OCI-LY1 (cell line): ENCODE measurements around the gene RADX.
"Not testable (repeated sequence)": the region's sequence is repeated elsewhere in the genome, so short reads cannot be mapped to it uniquely, and the experiment has no call there.

Experiments used
- H2AFZ ChIP-seq: fragments of 200-600 bp; sonication (generic), shearing (Covaris generic); 2 replicates; pipeline ENCODE4 v1.6.0; 2014; ENCODE audit warnings: antibody characterized with exemption, mild to moderate bottlenecking, low read length
- H3F3A ChIP-seq: fragments of 200-600 bp; sonication (generic), shearing (Covaris generic); 2 replicates; pipeline ENCODE4 v1.6.0; 2014; ENCODE audit warnings: mild to moderate bottlenecking, antibody characterized with exemption, low read length, moderate library complexity; ENCODE audit not compliant: insufficient read depth
- H3K27ac ChIP-seq: fragments of 200-600 bp; sonication (generic); 2 replicates; pipeline ENCODE4 v1.5.1; 2014; ENCODE audit warnings: low read length, mixed run types, mild to moderate bottlenecking, low read depth; ENCODE audit not compliant: poor library complexity, severe bottlenecking
- H3K27me3 ChIP-seq: fragments of 200-600 bp; sonication (generic); 2 replicates; pipeline ENCODE4 v1.6.0; 2014; ENCODE audit warnings: antibody characterized with exemption, mild to moderate bottlenecking, low read length, moderate library complexity; ENCODE audit not compliant: insufficient read depth
- H3K36me3 ChIP-seq: fragments of 200-600 bp; sonication (generic); 2 replicates; pipeline ENCODE4 v1.6.1; 2014; ENCODE audit warnings: mild to moderate bottlenecking, antibody characterized with exemption, low read length, moderate library complexity, mixed read lengths; ENCODE audit not compliant: insufficient read depth
- H3K4me1 ChIP-seq: fragments of 200-600 bp; sonication (generic); 2 replicates; pipeline ENCODE4 v1.5.1; 2014; ENCODE audit warnings: mild to moderate bottlenecking, low read length, moderate library complexity; ENCODE audit not compliant: insufficient read depth, severe bottlenecking
- H3K4me2 ChIP-seq: fragments of 200-600 bp; sonication (generic), shearing (Covaris generic); 2 replicates; pipeline ENCODE4 v1.6.1; 2014; ENCODE audit warnings: low read length
- H3K4me3 ChIP-seq: fragments of 200-600 bp; sonication (generic); 2 replicates; pipeline ENCODE4 v1.5.1; 2014; ENCODE audit warnings: low read length, low read depth, mild to moderate bottlenecking, mixed read lengths; ENCODE audit not compliant: poor library complexity, severe bottlenecking
- H3K79me2 ChIP-seq: fragments of 200-600 bp; shearing (Covaris generic); 2 replicates; pipeline ENCODE4 v1.6.1; 2016; ENCODE audit warnings: mixed run types, low read length, mixed read lengths; ENCODE audit not compliant: insufficient read depth
- H3K9ac ChIP-seq: fragments of 200-600 bp; sonication (generic), shearing (Covaris generic); 2 replicates; pipeline ENCODE4 v1.6.1; 2014; ENCODE audit warnings: mild to moderate bottlenecking, low read length, mixed read lengths
- H3K9me2 ChIP-seq: fragments of 200-600 bp; sonication (generic), shearing (Covaris generic); 2 replicates; pipeline ENCODE4 v1.6.1; 2014; ENCODE audit warnings: low read depth, mild to moderate bottlenecking, low read length, mixed read lengths
- H3K9me3 ChIP-seq: fragments of 200-600 bp; shearing (Covaris generic); 2 replicates; pipeline ENCODE4 v1.6.1; 2014; ENCODE audit warnings: low read length, mixed read lengths
- H4K20me1 ChIP-seq: fragments of 200-600 bp; sonication (generic), shearing (Covaris generic); 2 replicates; pipeline ENCODE4 v1.6.0; 2016; ENCODE audit warnings: mild to moderate bottlenecking, low read length; ENCODE audit not compliant: insufficient read depth
- EZH2 ChIP-seq: fragments of 200-600 bp; sonication (generic), shearing (Covaris generic); IDR thresholded peaks from 2 replicates; pipeline ENCODE4 v1.8.0; 2017; ENCODE audit warnings: borderline replicate concordance, mixed run types, mild to moderate bottlenecking, antibody characterized with exemption, low read length, moderate library complexity, mixed read lengths
- TF ChIP-seq, protein P1 (sequence below): fragments of 200-600 bp; sonication (generic), shearing (Covaris generic); IDR thresholded peaks from 2 replicates; pipeline ENCODE4 v1.5.1; 2017; ENCODE audit warnings: mild to moderate bottlenecking, antibody characterized with exemption, low read length, moderate library complexity, mixed read lengths

RADX gene

DNA sequence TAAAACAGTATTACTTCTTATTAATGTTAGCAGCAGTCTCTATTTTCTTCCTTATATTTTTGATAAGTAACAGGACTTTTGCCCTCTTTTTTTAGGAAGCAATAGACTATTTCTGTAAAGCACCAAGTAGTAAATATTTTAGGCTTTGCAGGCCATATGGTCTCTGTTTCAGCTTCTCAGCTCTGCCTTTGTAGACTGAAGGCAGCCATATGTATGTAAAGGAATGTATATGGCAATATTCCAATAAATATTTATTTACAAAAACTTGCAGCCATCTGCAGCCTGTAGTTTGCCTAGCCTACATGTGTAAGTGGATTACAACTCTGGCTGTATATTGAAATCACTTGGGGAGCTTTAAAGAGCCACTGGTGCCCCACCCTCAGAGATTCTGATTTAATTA lies 15.0 kb downstream of the RADX start:
- Histone ChIP-seq H3K27me3 (no peaks in the 10 kb centered on the region), H3K4me3 (no peak overlapping the region)

DNA sequence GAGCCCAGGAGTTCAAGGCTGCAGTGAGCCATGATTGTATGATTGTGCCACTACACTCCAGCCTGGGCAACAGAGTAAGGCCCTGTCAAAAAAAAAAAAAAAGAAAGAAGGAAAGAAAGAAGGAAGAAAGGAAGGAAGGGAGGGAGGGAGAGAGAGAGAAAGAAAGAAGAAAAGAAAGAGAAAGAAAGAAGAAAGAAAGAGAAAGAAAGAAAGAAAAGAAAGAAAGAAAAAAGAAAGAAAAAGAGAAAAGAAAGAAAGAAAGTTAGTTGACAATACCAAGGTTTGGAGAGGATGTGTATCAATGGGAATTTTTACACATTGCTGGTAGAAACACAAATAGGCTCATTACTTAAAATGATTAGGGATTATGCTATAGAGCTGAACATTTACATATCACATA lies 19.8 kb downstream of the RADX start:
- Histone ChIP-seq H2AFZ (no peak overlapping the region), H3K4me3 (no peak overlapping the region), H3K36me3 (no peaks in the 10 kb centered on the region), H3K9ac (no peak overlapping the region), H4K20me1 (no peaks in the 10 kb centered on the region), H3K79me2 (no peaks in the 10 kb centered on the region), H3K9me2 (no peaks in the 10 kb centered on the region), H3K4me2 (no peak overlapping the region), H3F3A (no peaks in the 10 kb centered on the region), H3K4me1 (no peaks in the 10 kb centered on the region), H3K9me3 (no peaks in the 10 kb centered on the region), H3K27ac (no peak overlapping the region), H3K27me3 (no peaks in the 10 kb centered on the region)
- TF ChIP-seq, protein P1, sequence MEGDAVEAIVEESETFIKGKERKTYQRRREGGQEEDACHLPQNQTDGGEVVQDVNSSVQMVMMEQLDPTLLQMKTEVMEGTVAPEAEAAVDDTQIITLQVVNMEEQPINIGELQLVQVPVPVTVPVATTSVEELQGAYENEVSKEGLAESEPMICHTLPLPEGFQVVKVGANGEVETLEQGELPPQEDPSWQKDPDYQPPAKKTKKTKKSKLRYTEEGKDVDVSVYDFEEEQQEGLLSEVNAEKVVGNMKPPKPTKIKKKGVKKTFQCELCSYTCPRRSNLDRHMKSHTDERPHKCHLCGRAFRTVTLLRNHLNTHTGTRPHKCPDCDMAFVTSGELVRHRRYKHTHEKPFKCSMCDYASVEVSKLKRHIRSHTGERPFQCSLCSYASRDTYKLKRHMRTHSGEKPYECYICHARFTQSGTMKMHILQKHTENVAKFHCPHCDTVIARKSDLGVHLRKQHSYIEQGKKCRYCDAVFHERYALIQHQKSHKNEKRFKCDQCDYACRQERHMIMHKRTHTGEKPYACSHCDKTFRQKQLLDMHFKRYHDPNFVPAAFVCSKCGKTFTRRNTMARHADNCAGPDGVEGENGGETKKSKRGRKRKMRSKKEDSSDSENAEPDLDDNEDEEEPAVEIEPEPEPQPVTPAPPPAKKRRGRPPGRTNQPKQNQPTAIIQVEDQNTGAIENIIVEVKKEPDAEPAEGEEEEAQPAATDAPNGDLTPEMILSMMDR, result no peak
- TF ChIP-seq EZH2, result no peak

More for the DNA sequence above, 15.0 kb downstream of the RADX start:
- H2AFZ ChIP-seq, result no peak overlapping the region
- H3K4me2 ChIP-seq, result no peak overlapping the region
- H3K9ac ChIP-seq, result no peak overlapping the region
- H3K79me2 ChIP-seq, result no peaks in the 10 kb centered on the region
- no peaks in the 10 kb centered on the region for H3K4me1 ChIP-seq
- no peaks in the 10 kb centered on the region for H4K20me1 ChIP-seq
- H3F3A ChIP-seq, result no peaks in the 10 kb centered on the region
- no peaks in the 10 kb centered on the region for H3K9me3 ChIP-seq
- no peaks in the 10 kb centered on the region for H3K9me2 ChIP-seq
- no peaks in the 10 kb centered on the region for H3K36me3 ChIP-seq
- no peak overlapping the region for H3K27ac ChIP-seq
- TF ChIP-seq EZH2, result no peak
- TF ChIP-seq, protein P1, result no peak

DNA sequence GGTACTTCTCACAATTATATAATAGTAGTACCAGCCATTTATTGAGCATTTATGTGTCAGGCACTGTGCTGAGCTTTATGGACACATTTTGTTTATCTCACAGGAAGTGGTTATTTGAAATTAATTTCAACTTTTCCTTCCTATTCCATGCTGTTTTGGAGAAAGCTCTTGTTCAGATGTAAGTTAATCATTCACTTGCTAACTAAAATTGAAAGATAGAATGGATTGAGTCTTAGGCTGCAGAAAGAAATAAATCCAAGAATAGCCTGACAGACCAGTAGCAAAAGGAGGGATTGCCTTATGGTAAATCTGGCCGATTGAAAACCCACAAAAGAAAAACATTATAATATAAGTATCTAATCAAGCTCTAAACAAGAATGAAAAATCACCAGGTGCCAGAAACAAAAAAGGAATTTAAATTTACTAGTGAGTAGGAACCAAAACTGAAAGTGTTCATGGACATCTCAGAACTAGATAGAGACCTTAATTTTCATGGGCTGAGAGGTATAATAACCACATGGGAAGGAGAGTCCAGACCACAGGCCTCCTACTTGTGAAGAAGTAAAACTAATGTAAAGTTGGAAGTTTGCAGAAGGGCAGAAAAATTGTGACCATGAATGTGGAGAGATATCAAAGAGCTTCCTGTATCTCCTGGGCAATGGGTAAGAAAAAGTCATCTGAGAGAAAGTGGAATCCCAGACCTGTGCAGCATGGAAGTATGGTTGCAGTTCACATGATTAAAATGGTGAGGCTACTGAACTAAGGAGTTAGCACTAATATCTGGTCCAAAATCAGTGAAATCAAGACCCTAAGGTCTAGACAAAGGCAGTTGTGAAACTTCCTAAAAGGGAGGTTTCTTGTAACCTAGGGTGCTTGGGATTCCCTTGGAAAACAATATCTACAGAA lies 38.0 kb downstream of the RADX start:
- H3K27ac ChIP-seq, result no peak overlapping the region
- H3K9me2 ChIP-seq, result no peaks in the 10 kb centered on the region
- no peaks in the 10 kb centered on the region for H3K4me1 ChIP-seq
- H3F3A ChIP-seq, result no peaks in the 10 kb centered on the region
- no peak overlapping the region for H3K4me3 ChIP-seq
- no peaks in the 10 kb centered on the region for H3K27me3 ChIP-seq
- H3K79me2 ChIP-seq, result no peaks in the 10 kb centered on the region
- no peak overlapping the region for H2AFZ ChIP-seq
- H3K4me2 ChIP-seq, result no peak overlapping the region
- no peaks in the 10 kb centered on the region for H3K9me3 ChIP-seq
- H3K9ac ChIP-seq, result no peak overlapping the region
- no peak for TF ChIP-seq EZH2
- TF ChIP-seq, protein P1, result no peak
- H3K36me3 ChIP-seq, result no peaks in the 10 kb centered on the region
- H4K20me1 ChIP-seq, result no peaks in the 10 kb centered on the region

DNA sequence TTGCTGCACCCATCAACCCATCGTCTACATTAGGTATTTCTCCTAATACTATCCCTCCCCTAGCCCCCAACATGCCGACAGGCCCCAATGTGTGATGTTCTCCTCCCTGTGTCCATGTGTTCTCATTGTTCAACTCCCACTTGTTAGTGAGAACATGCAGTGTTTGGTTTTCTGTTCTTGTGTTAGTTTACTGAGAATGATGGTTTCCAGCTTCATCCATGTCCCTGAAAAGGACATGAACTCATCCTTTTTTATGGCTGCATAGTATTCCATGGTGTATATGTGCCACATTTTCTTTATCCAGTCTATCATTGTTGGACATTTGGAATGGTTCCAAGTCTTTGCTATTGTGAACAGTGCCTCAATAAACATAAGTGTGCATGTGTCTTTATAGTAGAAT lies 41.8 kb downstream of the RADX start:
- H3K36me3 ChIP-seq, H3K9me2 ChIP-seq: not testable (repeated sequence)

More for the DNA sequence above, 41.8 kb downstream of the RADX start:
- not testable (repeated sequence) for H3F3A ChIP-seq, H3K27me3 ChIP-seq, H3K79me2 ChIP-seq, H2AFZ ChIP-seq, H3K9ac ChIP-seq, H3K4me3 ChIP-seq, H3K4me2 ChIP-seq, H3K4me1 ChIP-seq, H3K9me3 ChIP-seq, H4K20me1 ChIP-seq, H3K27ac ChIP-seq
